ENCODE data around the gene LDLRAD4.

Gene LDLRAD4

DNA sequence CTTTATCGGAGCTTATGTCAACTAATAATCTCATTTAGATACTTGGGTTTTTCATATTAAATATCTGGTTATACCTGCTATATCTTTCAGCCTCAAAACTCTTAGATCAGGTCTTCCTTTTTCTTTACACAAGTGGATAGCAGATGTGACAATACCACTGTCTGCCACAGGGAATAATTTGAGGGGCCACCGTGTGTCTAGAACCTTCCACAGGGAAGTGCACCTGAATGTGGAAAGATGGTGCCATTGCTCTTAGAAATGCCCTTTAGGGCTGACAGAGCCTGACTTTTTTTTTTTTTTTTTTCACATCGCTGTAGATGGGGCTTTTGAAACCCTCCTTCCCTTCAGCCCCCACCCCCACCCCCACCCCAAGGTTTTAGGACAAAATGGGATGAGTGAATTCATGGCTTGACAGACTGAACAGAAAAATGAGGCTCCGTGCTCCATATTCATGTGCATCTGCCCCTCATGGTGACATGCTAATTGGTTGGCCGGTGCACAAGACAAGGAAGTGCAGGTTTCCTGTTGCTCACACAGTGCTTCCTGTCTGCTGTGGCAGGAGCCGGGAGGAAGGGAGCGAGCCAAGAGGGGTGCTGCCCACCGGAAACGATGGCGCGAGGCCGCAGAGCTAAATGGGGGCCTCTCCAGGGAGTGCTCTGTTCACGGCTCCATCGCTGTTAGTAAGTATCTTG lies 246.0 kb downstream of the LDLRAD4 start:
- Histone ChIP-seq H3K36me3 (ENCODE audit: control insufficient read depth in 4 of 4, insufficient read depth in 4 of 4, low read length in 3 of 4) (no peaks in the 10 kb centered on the region), H3K4me3 (ENCODE audit: control insufficient read depth in 1 of 7, extremely low read depth in 1 of 7, insufficient read depth in 4 of 7, low read depth in 2 of 7, low read length in 6 of 7) (peak overlapping the region in 6 of 7 experiments; percentile 30 to 67 (median 48)), H3K4me1 (ENCODE audit: control extremely low read depth in 1 of 4, control insufficient read depth in 4 of 4, insufficient read depth in 4 of 4, low read length in 3 of 4) (peaks cover 7 to 57% (median 50%) of the 10 kb centered on the region in 4 experiments), H3K27me3 (replicated peaks in 2 of 5; ENCODE audit: control insufficient read depth in 4 of 5, insufficient read depth in 5 of 5, low read length in 4 of 5) (no peaks in the 10 kb centered on the region), H3K9me3 (ENCODE audit: control extremely low read depth in 1 of 5, control insufficient read depth in 4 of 5, insufficient read depth in 2 of 5, low read depth in 1 of 5, low read length in 4 of 5) (peaks cover 0 to 8% (median 0%) of the 10 kb centered on the region in 5 experiments), H3K27ac (ENCODE audit: insufficient read depth in 1 of 2, low read depth in 1 of 2, low read length in 2 of 2, poor library complexity in 1 of 2, severe bottlenecking in 2 of 2) (peak overlapping the region; percentile 67 to 80)
- CTCF ChIA-PET: interaction anchor here (0.7 to 2.3 kb wide), 5 partner anchors 12 to 248 kb away, joined by 3 to 8 read pairs (median 3); no protein-coding TSS in a partner anchor
- WGBS (ENCODE audit: insufficient coverage): 0% methylated on average over 6 of the region's 14 CpGs
- POLR2A ChIA-PET: interaction anchor here (0.6 to 1.0 kb wide), 3 partner anchors 14 to 29 kb away, joined by 3 read pairs; no protein-coding TSS in a partner anchor
- DNase-seq: peak; percentile 85 to 93 (median 86)

DNA sequence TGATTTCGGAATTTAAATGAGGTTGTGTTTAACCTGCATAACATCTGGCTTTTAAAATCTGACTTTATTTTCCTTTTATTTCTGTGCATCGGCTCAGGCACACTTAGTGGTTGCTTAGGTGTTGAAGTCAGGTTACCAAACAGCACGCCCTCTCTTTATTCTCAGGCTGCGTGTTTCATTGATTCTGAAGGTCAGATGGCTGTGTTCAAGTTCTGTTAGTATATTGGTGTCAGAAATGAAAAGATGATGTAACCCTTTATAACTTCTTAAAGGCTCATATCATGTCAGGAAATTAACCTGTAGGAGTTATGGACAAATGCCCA lies 246.5 kb downstream of the LDLRAD4 start:
- H3K36me3 ChIP-seq (ENCODE audit: control insufficient read depth in 4 of 4, insufficient read depth in 4 of 4, low read length in 3 of 4): no peaks in the 10 kb centered on the region
- CTCF ChIA-PET: no interaction called here
- DNase-seq: no peak
- H3K4me3 ChIP-seq (ENCODE audit: control insufficient read depth in 1 of 7, extremely low read depth in 1 of 7, insufficient read depth in 4 of 7, low read depth in 2 of 7, low read length in 6 of 7): peak overlapping the region in 6 of 7 experiments; percentile 30 to 67 (median 48)
- POLR2A ChIA-PET: interaction anchor here (0.6 to 1.0 kb wide), 2 partner anchors 15 to 30 kb away, joined by 3 read pairs; no protein-coding TSS in a partner anchor
- 0% methylated on average over 2 of the region's 4 CpGs for WGBS (ENCODE audit: insufficient coverage)
- no peaks in the 10 kb centered on the region for H3K27me3 ChIP-seq (replicated peaks in 2 of 5; ENCODE audit: control insufficient read depth in 4 of 5, insufficient read depth in 5 of 5, low read length in 4 of 5)
- peaks cover 0 to 5% (median 0%) of the 10 kb centered on the region in 5 experiments for H3K9me3 ChIP-seq (ENCODE audit: control extremely low read depth in 1 of 5, control insufficient read depth in 4 of 5, insufficient read depth in 2 of 5, low read depth in 1 of 5, low read length in 4 of 5)
- H3K4me1 ChIP-seq (ENCODE audit: control extremely low read depth in 1 of 4, control insufficient read depth in 4 of 4, insufficient read depth in 4 of 4, low read length in 3 of 4): peaks cover 7 to 57% (median 50%) of the 10 kb centered on the region in 4 experiments
- peak overlapping the region; percentile 67 to 80 for H3K27ac ChIP-seq (ENCODE audit: insufficient read depth in 1 of 2, low read depth in 1 of 2, low read length in 2 of 2, poor library complexity in 1 of 2, severe bottlenecking in 2 of 2)

DNA sequence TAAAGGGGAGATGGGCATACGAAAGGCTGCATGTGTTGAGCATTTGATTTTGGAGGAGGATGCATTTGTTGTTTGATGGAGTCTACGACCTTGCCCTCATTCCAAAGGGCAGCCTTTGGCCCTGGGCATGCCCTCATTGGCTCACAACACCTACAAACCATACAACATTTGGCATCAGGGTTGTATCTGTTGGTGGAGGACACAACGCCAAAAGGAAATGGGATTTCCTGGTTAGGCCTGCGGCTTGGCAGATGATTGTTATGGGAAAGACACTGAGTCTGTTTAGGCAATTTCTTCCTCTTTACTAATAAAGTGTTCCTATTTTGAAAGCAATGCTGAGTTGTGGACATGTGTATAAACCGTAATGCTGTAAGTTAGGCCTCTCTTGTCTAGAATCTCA lies 246.9 kb downstream of the LDLRAD4 start:
- no peak for DNase-seq
- Histone ChIP-seq H3K27ac (ENCODE audit: insufficient read depth in 1 of 2, low read depth in 1 of 2, low read length in 2 of 2, poor library complexity in 1 of 2, severe bottlenecking in 2 of 2) (peak overlapping the region; percentile 67 to 80), H3K4me3 (ENCODE audit: control insufficient read depth in 1 of 7, extremely low read depth in 1 of 7, insufficient read depth in 4 of 7, low read depth in 2 of 7, low read length in 6 of 7) (peak overlapping the region in 5 of 7 experiments; percentile 26 to 67 (median 36)), H3K36me3 (ENCODE audit: control insufficient read depth in 4 of 4, insufficient read depth in 4 of 4, low read length in 3 of 4) (no peaks in the 10 kb centered on the region), H3K4me1 (ENCODE audit: control extremely low read depth in 1 of 4, control insufficient read depth in 4 of 4, insufficient read depth in 4 of 4, low read length in 3 of 4) (peaks cover 7 to 57% (median 53%) of the 10 kb centered on the region in 4 experiments), H3K9me3 (ENCODE audit: control extremely low read depth in 1 of 5, control insufficient read depth in 4 of 5, insufficient read depth in 2 of 5, low read depth in 1 of 5, low read length in 4 of 5) (peaks cover 0 to 5% (median 0%) of the 10 kb centered on the region in 5 experiments), H3K27me3 (replicated peaks in 2 of 5; ENCODE audit: control insufficient read depth in 4 of 5, insufficient read depth in 5 of 5, low read length in 4 of 5) (no peaks in the 10 kb centered on the region)
- POLR2A ChIA-PET: interaction anchor here (0.6 to 1.0 kb wide), 2 partner anchors 15 to 30 kb away, joined by 3 read pairs; no protein-coding TSS in a partner anchor
- CTCF ChIA-PET: no interaction called here
- WGBS (ENCODE audit: insufficient coverage): 20% methylated on average over 1 of the region's 5 CpGs

DNA sequence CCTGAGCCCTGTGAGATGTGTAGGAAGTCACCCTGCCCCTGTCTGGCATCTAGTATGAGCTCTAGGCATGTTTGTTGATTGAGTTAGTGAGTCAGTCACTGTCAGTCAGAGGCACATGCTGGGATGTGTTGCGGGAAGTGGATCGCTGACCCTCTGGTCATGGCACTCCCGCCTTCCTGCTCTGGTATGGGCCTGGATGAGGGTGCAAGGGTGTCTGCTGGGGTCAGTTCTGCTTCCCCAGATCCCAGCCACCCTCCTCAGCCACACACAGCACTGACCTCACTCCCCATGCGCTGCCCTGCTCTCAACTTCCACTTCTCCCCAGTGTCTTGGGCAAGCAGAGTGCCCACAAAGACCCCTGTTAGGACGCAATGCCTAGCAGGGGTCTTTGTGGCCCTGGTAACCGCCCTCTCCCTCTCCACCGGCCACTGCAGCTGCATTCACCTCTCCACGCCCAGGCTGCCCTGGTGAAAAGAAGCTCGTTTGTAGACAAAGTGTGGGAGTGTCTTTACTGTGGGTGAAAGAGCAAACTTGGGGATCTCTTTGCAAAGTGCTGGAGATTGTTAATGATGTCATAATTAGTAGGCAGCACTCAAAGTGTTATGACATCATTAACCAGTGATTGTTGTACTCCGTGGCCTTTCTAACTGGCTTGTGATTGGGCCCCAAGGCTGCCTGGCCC lies 252.1 kb downstream of the LDLRAD4 start:
- H3K4me3 ChIP-seq (ENCODE audit: control insufficient read depth in 1 of 7, extremely low read depth in 1 of 7, insufficient read depth in 4 of 7, low read depth in 2 of 7, low read length in 6 of 7): no peak overlapping the region

DNA sequence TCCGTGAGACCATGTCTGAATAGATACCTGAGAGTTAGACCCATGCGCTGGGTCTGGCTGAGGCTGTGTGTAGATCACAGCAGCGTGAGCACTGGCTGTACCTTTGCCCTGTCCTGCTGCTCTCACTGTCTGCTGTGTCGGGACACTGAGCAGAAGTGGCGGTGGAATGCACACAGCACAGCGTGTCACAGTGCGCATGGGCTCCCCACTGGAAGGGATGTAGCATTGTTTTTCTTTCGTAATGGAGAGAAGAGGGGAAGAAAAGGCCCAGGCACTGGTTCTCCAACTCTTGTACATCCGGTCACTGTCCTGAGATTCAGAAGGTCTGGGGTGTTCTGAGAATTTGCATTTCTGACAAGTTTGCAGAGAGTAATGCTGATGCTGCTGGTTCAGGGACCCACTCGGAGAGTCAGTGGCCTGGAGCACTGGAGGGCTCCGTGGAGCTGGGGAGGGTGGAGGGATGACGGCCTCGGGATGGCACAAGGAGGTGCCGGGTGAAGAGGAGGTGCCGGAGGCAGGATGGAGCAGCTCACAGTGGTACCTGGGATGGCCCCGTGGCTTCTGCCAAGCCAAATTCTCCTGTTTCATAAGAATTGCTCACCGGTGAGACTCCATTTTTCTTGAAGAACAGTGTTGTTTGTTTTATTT lies 252.8 kb downstream of the LDLRAD4 start:
- no peaks in the 10 kb centered on the region for H3K27me3 ChIP-seq (replicated peaks in 2 of 5; ENCODE audit: control insufficient read depth in 4 of 5, insufficient read depth in 5 of 5, low read length in 4 of 5)
- POLR2A ChIA-PET: interaction anchor here (0.6 kb wide), 1 partner anchor 30 kb away, joined by 3 read pairs; no protein-coding TSS in a partner anchor
- H3K9me3 ChIP-seq (ENCODE audit: control extremely low read depth in 1 of 5, control insufficient read depth in 4 of 5, insufficient read depth in 2 of 5, low read depth in 1 of 5, low read length in 4 of 5): peaks cover 0 to 5% (median 0%) of the 10 kb centered on the region in 5 experiments
- H3K4me1 ChIP-seq (ENCODE audit: control extremely low read depth in 1 of 4, control insufficient read depth in 4 of 4, insufficient read depth in 4 of 4, low read length in 3 of 4): peaks cover 3 to 39% (median 31%) of the 10 kb centered on the region in 4 experiments
- WGBS (ENCODE audit: insufficient coverage): 98% methylated on average over 15 of the region's 17 CpGs
- H3K27ac ChIP-seq (ENCODE audit: insufficient read depth in 1 of 2, low read depth in 1 of 2, low read length in 2 of 2, poor library complexity in 1 of 2, severe bottlenecking in 2 of 2): no peak overlapping the region
- no peak for DNase-seq
- H3K4me3 ChIP-seq (ENCODE audit: control insufficient read depth in 1 of 7, extremely low read depth in 1 of 7, insufficient read depth in 4 of 7, low read depth in 2 of 7, low read length in 6 of 7): no peak overlapping the region
- peaks cover 0 to 6% (median 0%) of the 10 kb centered on the region in 4 experiments for H3K36me3 ChIP-seq (ENCODE audit: control insufficient read depth in 4 of 4, insufficient read depth in 4 of 4, low read length in 3 of 4)
- CTCF ChIA-PET: interaction anchor here (0.9 to 2.1 kb wide), 4 partner anchors 11 to 35 kb away, joined by 3 to 10 read pairs (median 4); no protein-coding TSS in a partner anchor

More for the DNA sequence above, 252.1 kb downstream of the LDLRAD4 start:
- CTCF ChIA-PET: no interaction called here
- POLR2A ChIA-PET: interaction anchor here (0.6 kb wide), 1 partner anchor 29 kb away, joined by 3 read pairs; no protein-coding TSS in a partner anchor
- peaks cover 0 to 6% (median 0%) of the 10 kb centered on the region in 4 experiments for H3K36me3 ChIP-seq (ENCODE audit: control insufficient read depth in 4 of 4, insufficient read depth in 4 of 4, low read length in 3 of 4)
- no peak for DNase-seq
- no peaks in the 10 kb centered on the region for H3K27me3 ChIP-seq (replicated peaks in 2 of 5; ENCODE audit: control insufficient read depth in 4 of 5, insufficient read depth in 5 of 5, low read length in 4 of 5)
- H3K4me1 ChIP-seq (ENCODE audit: control extremely low read depth in 1 of 4, control insufficient read depth in 4 of 4, insufficient read depth in 4 of 4, low read length in 3 of 4): peaks cover 3 to 45% (median 38%) of the 10 kb centered on the region in 4 experiments
- WGBS (ENCODE audit: insufficient coverage): 100% methylated on average over 1 of the region's 10 CpGs
- H3K9me3 ChIP-seq (ENCODE audit: control extremely low read depth in 1 of 5, control insufficient read depth in 4 of 5, insufficient read depth in 2 of 5, low read depth in 1 of 5, low read length in 4 of 5): peaks cover 0 to 5% (median 0%) of the 10 kb centered on the region in 5 experiments
- H3K27ac ChIP-seq (ENCODE audit: insufficient read depth in 1 of 2, low read depth in 1 of 2, low read length in 2 of 2, poor library complexity in 1 of 2, severe bottlenecking in 2 of 2): no peak overlapping the region

DNA sequence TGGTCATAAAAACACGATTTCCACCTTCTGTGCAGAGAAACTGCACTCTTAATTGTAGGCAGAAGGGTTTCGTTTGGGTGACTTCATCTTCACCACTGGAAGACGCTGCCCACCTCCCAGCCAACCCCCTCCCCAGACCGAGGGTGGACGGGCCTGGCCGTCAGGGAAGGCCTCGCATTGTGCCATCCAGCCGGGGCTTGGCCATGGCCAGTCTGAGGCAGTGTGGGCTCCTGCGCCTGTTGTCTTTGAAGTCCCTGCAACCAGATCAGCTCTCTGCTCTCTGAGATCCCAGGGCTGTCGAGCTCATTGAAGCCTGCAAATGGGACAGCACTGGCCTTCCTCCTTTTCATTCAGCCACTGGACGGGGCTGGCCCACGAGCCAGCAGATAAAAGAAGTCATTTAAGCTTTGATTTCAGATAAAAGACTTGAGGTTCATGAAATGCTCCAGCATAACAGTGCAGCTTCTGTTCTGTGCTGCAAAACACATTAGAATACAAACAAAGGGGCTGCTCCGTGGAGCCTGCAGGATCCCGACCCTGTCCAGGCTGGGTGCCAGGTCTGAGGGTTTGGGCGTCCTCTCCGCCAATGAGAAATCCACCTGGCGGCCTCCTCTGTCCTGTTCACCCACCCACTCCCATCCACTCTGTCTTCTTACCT lies 253.5 kb downstream of the LDLRAD4 start:
- Histone ChIP-seq H3K27ac (ENCODE audit: insufficient read depth in 1 of 2, low read depth in 1 of 2, low read length in 2 of 2, poor library complexity in 1 of 2, severe bottlenecking in 2 of 2) (no peak overlapping the region), H3K4me3 (ENCODE audit: control insufficient read depth in 1 of 7, extremely low read depth in 1 of 7, insufficient read depth in 4 of 7, low read depth in 2 of 7, low read length in 6 of 7) (peak overlapping the region in 1 of 7 experiments; percentile 30), H3K9me3 (ENCODE audit: control extremely low read depth in 1 of 5, control insufficient read depth in 4 of 5, insufficient read depth in 2 of 5, low read depth in 1 of 5, low read length in 4 of 5) (peaks cover 0 to 5% (median 0%) of the 10 kb centered on the region in 5 experiments), H3K36me3 (ENCODE audit: control insufficient read depth in 4 of 4, insufficient read depth in 4 of 4, low read length in 3 of 4) (peaks cover 0 to 6% (median 0%) of the 10 kb centered on the region in 4 experiments), H3K4me1 (ENCODE audit: control extremely low read depth in 1 of 4, control insufficient read depth in 4 of 4, insufficient read depth in 4 of 4, low read length in 3 of 4) (peaks cover 3 to 34% (median 27%) of the 10 kb centered on the region in 4 experiments), H3K27me3 (replicated peaks in 2 of 5; ENCODE audit: control insufficient read depth in 4 of 5, insufficient read depth in 5 of 5, low read length in 4 of 5) (no peaks in the 10 kb centered on the region)
- ChIA-PET POLR2A (no interaction called here), CTCF (interaction anchor here (0.9 to 2.1 kb wide), 4 partner anchors 10 to 34 kb away, joined by 3 to 10 read pairs (median 4); no protein-coding TSS in a partner anchor)
- no peak for DNase-seq
- 61% methylated on average over 13 of the region's 17 CpGs for WGBS (ENCODE audit: insufficient coverage)
